ENCODE results near the gene TMEM108.

Gene TMEM108

DNA sequence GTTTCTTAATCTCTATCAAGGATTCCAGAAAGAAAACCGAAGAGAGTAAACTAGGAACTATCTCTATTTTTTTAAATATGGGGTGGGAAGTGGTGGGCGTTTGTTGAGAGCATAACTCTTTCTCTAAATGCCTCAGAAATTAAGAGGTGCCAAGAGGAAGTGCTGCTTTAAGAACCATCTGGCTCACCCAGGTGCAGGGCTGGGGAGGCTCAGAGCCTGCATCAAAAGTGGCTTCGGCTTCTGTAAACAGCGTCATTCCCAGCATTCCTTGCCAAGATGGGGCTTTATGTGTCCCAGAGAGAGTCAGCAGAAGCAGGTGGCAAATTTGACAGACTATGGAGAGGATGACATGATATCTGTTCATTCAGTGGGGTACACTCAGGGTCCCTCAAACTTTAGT is 238.4 kb downstream of the TMEM108 start:
- no peak for DNase-seq (ENCODE audit: low read depth in 1 of 2, low spot score in 1 of 2)

DNA sequence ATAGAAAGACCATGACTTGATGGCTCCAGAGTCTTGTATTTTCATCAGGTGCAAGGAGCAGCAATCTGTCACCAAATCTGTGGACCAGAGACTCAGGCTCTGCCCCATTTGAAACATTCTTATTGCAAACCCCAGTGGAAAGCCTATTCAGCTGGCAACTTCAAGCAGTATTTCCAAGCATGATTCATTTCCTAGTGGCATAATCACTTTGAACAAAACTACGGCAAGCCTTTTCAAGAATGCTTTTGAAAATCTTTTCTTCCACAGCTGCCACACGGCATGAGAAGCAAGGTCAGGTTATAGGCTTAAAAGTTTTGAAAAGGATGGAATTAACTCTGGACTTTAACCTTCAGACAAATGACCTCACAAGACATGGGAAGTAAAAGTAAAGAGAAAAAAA is 239.6 kb downstream of the TMEM108 start:
- no peak for DNase-seq (ENCODE audit: low read depth in 1 of 2, low spot score in 1 of 2)

DNA sequence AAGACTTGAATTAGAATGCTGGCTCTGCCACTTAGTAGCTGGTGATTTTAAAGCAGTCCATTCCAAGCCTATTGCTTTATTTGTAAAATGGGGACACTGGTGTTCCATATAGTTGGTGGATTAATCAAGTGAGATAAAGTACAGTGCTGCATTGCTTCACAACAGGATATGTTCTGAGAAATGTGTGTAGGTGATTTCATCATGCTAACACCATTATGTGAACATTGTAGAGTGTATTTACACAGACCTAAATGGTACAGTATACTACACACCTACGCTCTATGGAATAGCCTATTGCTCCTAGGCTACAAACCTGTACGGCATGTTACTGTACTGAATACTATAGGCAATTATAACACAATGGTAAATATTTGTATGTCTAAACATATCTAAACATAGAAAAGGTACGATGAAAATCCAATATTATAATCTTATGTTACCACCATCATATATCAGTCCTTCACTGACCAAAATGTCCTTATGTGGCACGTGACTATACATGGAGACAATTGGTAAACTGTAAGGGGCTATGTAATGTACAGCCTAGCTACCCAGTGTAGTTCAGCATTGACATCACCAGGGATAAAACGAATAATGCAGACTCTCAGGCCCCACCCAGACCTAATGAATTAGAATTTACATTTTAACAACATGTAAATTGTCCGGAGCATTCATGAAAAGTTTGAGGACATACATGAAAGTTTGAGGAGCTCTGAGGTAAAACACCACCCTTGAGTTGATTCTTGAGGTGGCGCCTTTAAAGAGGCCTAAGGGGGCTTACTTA is 240.3 kb downstream of the TMEM108 start:
- no peak for DNase-seq (ENCODE audit: low read depth in 1 of 2, low spot score in 1 of 2)

DNA sequence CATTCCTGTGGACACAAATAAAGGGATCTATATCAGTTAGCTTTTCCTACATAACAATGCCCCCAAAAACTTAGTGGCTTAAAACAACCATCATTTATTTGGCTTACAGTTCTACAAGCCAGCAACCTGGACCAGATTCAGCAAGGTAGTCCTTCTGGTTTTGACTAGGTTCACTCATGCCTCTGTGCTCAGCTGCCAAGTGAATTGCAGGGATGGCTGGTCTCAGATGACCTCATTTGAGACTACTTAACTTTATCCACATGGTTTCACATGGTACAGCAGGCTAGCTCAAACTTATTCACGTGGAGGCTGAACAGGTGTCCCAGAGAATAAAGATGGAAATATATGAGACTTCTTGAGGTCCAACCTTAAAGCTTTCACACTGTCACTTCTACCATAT is 242.4 kb downstream of the TMEM108 start:
- no peak for DNase-seq (ENCODE audit: low read depth in 1 of 2, low spot score in 1 of 2)

DNA sequence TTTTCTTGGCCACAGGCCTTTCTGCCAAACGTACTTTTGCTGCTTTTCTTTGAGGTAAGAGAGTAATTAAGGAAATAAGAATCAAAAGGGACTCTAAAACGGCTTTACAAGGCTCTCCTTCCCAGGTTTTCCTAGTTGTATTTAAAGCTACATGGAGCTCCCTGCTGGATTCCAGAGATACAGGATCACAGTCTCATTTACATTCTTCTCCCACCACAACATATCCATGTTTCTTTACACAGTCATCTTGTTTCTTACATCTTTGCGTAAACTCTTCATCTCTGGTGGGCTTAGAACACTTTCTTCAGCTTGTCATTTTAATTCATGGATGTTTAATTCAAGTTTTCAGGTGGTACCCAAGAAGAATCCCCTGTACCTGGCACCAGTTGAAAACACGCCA is 244.0 kb downstream of the TMEM108 start:
- no peak for DNase-seq (ENCODE audit: low read depth in 1 of 2, low spot score in 1 of 2)

DNA sequence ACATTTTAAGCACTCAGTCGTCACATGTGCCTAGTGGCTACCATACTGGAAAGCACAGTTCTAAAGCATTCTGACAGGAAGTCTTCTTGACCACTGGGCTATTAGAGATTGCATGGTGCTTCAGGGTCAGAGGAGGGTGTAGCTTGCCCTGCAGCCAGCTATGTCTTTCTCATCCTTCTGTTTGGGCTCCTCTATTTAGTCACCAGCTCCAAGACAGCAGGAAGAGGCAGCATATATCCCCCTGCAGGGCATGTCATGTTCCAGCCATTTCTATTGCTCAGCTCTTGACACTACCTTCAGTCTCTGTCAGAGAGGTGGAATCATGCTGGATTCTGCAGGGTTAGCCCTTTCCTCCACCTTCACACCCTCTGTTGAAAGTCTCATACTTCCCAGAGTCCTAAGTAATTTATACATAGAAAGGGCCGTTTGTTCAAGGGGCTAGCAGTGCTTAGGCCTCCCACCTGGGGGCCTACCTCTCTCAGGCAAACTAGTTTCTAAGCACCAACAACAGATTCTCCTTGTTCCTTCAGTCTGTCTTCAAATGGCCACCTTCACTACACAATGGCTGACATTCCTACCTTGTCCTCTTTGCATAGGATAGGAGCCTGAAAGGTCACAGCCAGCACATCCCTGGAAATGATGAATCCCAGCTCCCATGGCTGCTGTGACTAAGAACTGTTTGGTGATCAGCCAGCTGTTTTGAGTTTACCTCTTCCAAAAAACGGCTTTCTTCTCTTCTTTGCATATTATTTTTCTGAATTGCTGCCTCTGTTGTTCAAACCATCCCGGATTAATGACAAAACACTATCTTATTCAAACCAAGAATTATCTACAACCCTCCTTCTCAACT is 246.0 kb downstream of the TMEM108 start:
- DNase-seq (ENCODE audit: low read depth in 1 of 2, low spot score in 1 of 2), result no peak

DNA sequence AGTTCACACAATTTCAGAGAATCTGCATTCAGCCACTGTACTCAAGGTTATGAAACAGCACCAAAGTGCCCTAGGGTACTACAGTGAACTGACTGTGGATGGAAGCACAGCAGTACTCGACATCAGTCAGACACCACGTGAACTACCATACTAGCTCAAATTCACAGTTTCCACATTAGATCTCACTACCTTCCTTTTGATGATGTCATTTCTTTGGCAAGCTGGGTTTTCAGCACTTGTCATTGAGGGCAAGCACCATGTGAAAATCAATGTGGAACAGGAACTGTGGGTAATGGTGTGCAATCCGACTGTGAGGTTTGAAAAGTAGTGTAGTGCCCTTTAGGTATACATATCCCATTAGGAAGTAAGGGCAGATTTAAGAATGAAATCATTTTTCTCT is 251.1 kb downstream of the TMEM108 start:
- DNase-seq (ENCODE audit: low read depth in 1 of 2, low spot score in 1 of 2), result no peak

DNA sequence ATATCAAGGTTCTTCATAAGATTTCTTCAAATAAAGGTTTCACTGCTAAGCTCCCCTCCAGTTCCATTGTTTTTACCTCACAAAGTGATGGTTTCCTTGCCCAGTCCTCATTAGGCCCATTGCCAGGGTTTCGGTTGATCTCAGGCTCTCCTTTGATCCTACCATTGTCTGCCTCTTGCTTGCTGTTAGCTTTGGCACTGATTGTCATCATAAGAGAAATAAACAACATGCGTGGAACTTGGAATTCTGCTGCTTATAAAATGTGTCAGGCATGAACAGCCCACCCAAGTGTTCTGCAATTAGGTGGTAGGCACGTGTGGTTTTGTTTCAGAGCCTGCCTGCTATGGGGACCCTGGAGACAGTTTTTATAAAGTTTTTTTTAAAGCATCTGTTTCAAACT is 254.1 kb downstream of the TMEM108 start:
- DNase-seq (ENCODE audit: low read depth in 1 of 2, low spot score in 1 of 2), result no peak

DNA sequence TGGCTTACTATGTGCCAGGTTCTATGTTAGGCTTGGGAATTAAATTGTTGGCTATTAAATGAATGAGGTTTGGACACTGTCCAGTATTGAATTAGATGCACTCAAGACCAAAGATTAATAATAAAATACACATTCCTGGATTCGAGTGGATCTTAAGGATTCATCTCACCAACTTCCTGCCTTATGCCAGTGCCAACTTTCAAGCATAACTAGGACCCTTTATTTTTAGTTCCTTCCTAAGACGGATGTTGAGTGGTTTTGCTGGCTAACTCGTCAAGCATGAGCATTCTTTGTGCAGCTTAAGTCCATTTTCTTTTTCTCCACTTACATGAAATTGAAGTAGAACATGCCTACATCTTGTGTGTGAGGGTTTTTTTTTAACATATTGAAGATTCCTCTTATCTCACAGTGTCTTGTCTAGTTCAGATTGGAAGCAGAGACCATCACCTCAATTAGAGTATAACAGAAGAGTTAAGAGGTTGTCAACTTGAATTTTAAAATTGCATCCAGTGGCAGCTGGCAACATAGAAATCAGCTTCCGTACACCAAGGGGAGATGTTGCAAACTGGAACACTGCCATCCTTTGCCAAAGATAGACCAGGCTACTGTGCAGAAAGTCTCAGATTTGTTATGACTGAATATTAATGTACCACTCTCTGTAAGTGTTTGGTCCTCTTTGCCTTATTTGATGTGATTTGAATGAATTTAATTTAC is 255.4 kb downstream of the TMEM108 start:
- DNase-seq (ENCODE audit: low read depth in 1 of 2, low spot score in 1 of 2), result no peak

DNA sequence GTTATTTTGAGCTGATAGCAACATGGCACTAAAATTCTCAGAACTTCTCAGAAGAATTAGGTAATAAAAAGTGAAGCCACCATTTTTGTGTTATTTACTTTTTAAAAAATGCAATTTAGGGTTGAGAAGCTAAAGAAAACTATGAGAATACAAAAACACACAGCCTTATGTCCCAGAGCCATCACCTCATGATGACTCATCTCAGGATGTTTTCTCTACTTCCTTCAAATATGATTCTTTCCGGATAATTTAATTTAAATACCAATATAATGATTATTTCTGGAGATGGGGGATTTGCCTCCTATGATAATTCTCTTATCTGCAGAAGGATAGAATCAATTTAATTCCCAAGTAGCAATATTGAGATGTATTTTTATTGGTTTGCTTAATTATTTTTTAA is 256.1 kb downstream of the TMEM108 start:
- DNase-seq (ENCODE audit: low read depth in 1 of 2, low spot score in 1 of 2), result no peak

DNA sequence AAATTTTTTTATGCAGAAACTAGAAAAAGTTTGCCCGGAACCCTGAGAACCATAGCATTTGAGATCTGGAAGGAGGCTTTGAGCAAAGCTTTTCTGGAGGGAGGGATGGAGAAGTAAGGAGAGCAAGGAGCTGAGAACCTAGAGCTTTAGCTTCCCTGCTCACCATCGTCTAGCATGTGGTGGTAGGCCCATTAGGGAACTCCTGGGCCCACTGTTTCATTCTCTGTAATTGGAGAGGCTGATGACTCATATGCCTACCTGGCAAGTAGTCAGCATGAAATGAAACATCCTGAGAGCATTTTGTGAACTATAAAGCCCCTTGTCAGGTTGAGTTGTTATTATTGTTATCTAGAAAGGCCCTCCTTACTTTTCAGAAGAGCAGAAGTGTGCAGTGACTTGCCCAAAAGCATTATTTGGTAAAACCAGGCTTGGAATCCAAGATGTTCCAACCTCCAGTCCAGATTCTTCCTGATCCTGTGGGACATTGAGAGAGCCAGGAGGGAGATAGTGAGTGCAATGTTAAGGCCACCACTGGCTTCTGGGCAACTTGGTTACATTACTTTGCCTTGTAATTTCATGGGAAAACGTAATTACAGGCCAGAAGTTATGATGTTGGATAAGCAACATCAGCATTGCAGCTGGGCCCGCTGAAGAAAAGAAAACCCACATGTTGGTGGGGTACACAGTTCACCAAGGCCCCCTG is 257.2 kb downstream of the TMEM108 start:
- DNase-seq (ENCODE audit: low read depth in 1 of 2, low spot score in 1 of 2), result no peak

DNA sequence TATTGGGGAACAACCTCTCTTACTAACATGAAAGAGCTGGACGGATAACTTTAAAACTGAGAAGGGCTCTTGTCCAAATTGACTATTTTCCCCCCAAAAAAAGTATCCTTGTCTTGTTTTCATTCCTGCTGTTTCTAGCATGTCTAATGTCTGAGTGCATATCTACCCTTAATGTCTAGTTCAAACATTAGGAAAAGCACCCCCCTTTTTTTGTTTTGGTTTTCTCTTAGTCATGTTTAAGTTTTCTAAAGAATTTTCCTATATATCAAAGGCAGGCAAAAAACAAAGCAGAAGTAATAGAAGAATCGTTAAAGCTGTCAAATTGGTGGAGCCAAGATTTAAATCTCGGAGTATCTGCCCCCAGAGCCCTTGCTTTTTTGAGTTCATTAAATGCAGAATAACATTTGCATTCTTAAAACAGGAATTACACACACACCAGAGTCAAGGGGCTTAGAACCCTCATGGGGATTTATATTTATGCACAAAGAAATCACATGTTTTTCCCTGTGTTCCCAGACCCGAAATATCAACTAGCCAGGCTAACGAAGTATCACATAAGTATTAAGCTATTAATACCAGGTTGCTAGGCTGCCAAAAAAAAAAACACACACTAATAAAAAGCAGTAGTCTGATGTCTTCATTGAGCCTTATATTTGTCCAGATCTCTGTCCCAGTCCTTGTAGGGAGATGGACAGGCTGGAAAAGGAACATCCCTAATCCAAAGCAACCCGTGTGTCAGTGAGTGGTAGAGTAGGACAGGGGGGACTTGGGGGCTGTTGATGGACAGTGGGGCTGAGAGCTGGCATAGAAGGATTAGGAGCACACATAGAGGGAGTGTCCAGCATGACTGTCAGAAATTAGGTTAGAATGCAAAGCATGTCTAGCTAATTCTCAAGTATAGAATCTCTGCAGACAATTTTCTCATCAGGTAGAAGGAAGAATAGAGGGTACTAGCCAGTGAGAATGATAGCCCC is 258.0 kb downstream of the TMEM108 start:
- DNase-seq (ENCODE audit: low read depth in 1 of 2, low spot score in 1 of 2), result no peak

DNA sequence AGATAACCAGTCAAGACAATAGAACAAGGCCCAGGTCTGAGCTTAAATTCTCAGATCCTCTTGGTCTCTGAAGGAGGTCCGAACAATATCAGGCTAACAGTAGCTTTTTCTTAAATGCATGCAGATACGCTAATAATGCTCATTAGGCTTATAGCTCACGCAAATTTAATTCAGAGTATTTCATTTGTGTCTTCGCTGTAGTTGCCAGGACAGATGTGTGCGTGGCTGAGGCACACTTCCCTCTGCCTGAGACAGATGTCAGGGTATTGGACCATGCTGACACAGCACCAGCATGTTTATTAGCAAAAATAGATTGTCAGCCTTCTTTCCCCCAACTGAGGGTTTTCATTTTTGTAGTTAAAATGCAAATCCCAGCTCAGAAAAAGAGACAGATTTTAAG is 258.8 kb downstream of the TMEM108 start:
- no peak for DNase-seq (ENCODE audit: low read depth in 1 of 2, low spot score in 1 of 2)

DNA sequence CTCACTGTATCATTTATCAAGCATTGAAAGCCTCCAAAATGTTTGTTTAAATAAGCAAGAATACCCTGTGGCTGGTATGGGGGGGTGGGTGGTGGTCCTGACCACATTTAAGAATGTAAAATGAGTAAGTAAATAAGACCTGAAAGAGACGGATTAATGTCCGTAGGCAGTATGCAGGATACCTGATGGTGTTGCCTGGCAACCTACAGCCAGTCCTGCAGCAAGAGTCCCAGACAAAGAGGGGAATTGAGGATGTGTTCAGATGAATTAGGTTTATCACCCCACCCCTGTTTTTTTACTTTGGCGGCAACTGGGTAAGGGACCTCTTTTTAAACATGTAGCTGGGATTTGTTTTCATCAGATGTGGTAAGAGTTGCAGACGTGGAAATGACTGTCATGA is 261.9 kb downstream of the TMEM108 start:
- no peak for DNase-seq (ENCODE audit: low read depth in 1 of 2, low spot score in 1 of 2)

DNA sequence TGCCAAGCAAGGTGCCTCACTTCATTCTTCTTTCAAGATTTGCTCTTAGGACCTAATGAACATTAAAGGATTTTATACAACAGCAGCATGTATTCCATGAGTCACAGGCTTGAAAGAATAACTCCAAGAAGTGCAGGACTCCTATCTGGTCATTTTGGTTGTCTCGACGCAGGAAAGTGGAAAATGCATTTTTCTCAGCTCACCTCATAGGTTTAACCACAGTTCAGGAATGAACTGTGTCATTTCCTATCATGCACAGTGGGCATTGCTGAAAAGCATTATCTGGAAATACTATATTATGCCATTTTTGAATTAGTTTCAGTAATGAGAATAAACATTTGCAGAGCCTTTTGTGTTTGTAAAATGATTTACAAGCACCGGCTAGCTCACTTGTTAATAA is 263.0 kb downstream of the TMEM108 start:
- DNase-seq (ENCODE audit: low read depth in 1 of 2, low spot score in 1 of 2), result no peak

DNA sequence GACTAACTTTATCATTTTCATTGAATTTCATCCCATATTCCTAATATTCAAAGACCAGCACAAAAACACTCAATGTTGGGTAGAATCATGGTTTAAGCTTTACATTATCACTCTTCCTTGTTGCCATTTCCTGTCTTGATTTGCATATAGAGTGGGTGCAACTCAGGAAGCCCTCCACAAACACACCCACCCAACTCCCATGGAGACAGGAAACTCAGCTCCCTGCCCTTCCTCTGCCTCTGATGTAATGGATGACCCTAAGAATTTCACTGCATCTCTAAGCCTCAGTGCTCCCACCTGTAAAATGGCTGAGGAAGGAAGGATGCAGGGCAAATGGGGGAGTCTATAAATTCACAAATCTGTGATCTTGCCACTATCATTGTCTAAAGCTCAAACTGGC is 263.5 kb downstream of the TMEM108 start:
- no peak for DNase-seq (ENCODE audit: low read depth in 1 of 2, low spot score in 1 of 2)

DNA sequence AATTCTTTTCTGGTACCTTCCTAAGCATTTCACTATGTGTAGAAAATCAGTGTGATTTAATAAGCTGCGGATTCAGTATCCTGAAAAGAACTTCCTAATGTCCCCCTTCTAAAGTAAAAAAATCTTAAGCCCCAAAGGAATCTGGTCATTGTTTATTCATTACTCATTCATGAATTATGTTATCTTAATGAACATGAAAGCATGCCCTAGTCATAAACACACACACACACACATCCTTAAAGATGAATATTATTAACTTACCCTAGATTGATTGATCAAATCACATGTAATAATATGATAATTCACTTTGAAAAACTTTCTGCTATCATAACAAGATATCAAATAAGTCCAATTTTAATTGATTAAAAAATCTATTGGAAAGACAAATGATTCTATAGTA is 265.2 kb downstream of the TMEM108 start:
- no peak for DNase-seq (ENCODE audit: low read depth in 1 of 2, low spot score in 1 of 2)

DNA sequence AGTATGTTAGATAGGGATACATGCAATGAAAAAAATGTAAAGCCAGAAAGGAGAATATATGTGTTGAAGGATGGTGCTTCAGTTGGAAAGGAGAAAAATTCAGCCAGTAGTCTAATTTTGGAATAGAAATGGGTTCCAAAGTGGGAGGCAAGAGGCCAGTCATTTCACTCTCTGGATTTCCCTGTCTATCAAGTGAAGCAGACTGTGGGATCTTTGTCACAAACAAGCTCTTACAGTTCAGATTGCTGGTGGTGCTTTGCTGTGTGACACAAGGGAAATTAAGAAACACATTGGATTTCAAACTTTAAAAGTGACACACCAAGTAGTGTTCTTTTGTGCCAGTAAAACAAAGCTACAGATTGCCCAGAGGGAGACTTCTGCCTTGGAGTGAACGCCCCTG is 279.7 kb downstream of the TMEM108 start:
- no peak for DNase-seq (ENCODE audit: low read depth in 1 of 2, low spot score in 1 of 2)

DNA sequence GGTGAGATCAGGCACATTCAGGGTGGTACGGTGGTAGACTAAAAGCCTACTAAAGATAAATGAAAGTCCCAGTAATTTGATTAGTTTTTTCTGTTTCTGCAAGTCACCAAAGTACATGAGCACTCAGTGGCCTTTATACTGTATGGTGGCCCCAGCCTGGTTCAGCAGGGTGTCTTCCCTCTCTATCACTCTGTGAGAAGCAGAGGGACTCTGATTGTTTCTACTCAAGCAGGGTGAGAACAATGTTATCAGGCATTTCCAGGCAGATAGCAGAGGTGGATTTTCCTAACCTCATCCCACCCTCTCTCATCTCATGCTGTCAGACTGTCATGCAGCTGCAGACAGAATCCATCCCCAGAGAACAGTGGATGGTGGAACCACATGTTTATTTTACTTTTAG is 290.2 kb downstream of the TMEM108 start:
- DNase-seq (ENCODE audit: low read depth in 1 of 2, low spot score in 1 of 2), result no peak

DNA sequence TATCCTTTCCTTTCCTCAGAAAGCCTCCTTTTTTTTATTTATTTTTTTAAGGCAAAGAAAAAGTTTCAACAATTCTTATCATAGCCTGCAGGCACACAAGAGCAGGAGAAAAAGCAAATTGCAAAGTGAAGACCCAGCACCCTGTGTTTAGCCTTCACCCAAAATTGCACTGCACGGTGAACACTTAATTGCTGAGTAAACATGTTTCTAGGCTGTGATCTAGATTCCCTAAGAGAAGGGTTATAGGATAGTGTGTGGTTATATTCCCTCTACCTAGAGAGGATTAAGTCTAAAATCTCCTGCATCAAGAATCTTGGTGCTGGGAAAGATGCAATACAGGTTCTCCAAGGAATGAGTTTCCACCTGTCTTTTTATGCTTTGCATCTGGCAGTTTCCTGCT is 291.4 kb downstream of the TMEM108 start:
- no peak for DNase-seq (ENCODE audit: low read depth in 1 of 2, low spot score in 1 of 2)
